SU-DHL-6 (cell line): ENCODE measurements around the gene ST6GALNAC2.
"Not testable (repeated sequence)": the region's sequence is repeated elsewhere in the genome, so short reads cannot be mapped to it uniquely, and the experiment has no call there.

Experiments
- H2AFZ ChIP-seq: fragments of 200-600 bp; sonication (generic); 2 replicates; pipeline ENCODE4 v1.6.1; 2014; ENCODE audit warnings: low read depth, mild to moderate bottlenecking, moderate library complexity, mixed read lengths, antibody characterized with exemption, low read length; ENCODE audit not compliant: severe bottlenecking
- H3F3A ChIP-seq: fragments of 200-600 bp; shearing (Covaris generic); 2 replicates; pipeline ENCODE4 v1.6.0; 2016; ENCODE audit warnings: antibody characterized with exemption, mild to moderate bottlenecking; ENCODE audit not compliant: insufficient read depth
- H3K27ac ChIP-seq: fragments of 200-600 bp; sonication (generic); 2 replicates; pipeline ENCODE4 v1.5.1; 2016; ENCODE audit warnings: low read depth, mild to moderate bottlenecking, low read length, moderate library complexity, mixed read lengths
- H3K27me3 ChIP-seq: fragments of 200-600 bp; sonication (generic), shearing (Covaris generic); 2 replicates; pipeline ENCODE4 v1.6.0; 2014; ENCODE audit warnings: mild to moderate bottlenecking, low read length
- H3K36me3 ChIP-seq: fragments of 200-600 bp; sonication (generic); 2 replicates; pipeline ENCODE4 v1.6.1; 2014; ENCODE audit warnings: mild to moderate bottlenecking, low read length, mixed read lengths
- H3K4me2 ChIP-seq: fragments of 300-600, 200-600 bp; shearing (Covaris generic), sonication (generic); 2 replicates; pipeline ENCODE4 v1.6.0; 2014; ENCODE audit warnings: low read length, low read depth, mild to moderate bottlenecking; ENCODE audit not compliant: poor library complexity, severe bottlenecking
- H3K4me3 ChIP-seq: fragments of 200-600 bp; sonication (generic); 2 replicates; pipeline ENCODE4 v1.5.1; 2014; ENCODE audit warnings: antibody characterized with exemption, low read length, mild to moderate bottlenecking, mixed read lengths; ENCODE audit not compliant: insufficient read depth, poor library complexity, severe bottlenecking
- H3K79me2 ChIP-seq: fragments of 200-600 bp; sonication (generic); 2 replicates; pipeline ENCODE4 v1.6.1; 2014; ENCODE audit warnings: mild to moderate bottlenecking, low read length, moderate library complexity; ENCODE audit not compliant: insufficient read depth
- H3K9ac ChIP-seq: fragments of 200-600 bp; sonication (generic); 2 replicates; pipeline ENCODE4 v1.7.0; 2014; ENCODE audit warnings: mild to moderate bottlenecking, low read length
- H3K9me2 ChIP-seq: fragments of 200-600 bp; sonication (generic); replicated peaks from 2 replicates; pipeline ENCODE4 v1.6.1; 2014; ENCODE audit warnings: low read length; ENCODE audit not compliant: insufficient read depth
- H3K9me3 ChIP-seq: fragments of 200-600 bp; sonication (generic); 2 replicates; pipeline ENCODE4 v1.6.1; 2014; ENCODE audit warnings: low read length, mixed read lengths; ENCODE audit not compliant: insufficient read depth
- H4K20me1 ChIP-seq: fragments of 200-600 bp; sonication (generic); 2 replicates; pipeline ENCODE4 v1.6.1; 2014; ENCODE audit warnings: low read depth, mild to moderate bottlenecking, antibody characterized with exemption, low read length, moderate library complexity, mixed read lengths
- EZH2phosphoT487 ChIP-seq: fragments of 200-600 bp; sonication (generic), shearing (Covaris generic); conservative IDR thresholded peaks from 2 replicates; pipeline ENCODE4 v1.6.1; 2018; ENCODE audit warnings: mild to moderate bottlenecking, antibody characterized with exemption, low read length, moderate library complexity, mixed read lengths
- TF ChIP-seq, protein P1 (sequence below): fragments of 200-600 bp; sonication (generic); IDR thresholded peaks from one replicate; pipeline ENCODE4 v1.5.1; 2017; ENCODE audit warnings: antibody characterized with exemption, mild to moderate bottlenecking, low read length, moderate library complexity; ENCODE audit not compliant: insufficient read depth, poor library complexity, severe bottlenecking

The ST6GALNAC2 gene

DNA sequence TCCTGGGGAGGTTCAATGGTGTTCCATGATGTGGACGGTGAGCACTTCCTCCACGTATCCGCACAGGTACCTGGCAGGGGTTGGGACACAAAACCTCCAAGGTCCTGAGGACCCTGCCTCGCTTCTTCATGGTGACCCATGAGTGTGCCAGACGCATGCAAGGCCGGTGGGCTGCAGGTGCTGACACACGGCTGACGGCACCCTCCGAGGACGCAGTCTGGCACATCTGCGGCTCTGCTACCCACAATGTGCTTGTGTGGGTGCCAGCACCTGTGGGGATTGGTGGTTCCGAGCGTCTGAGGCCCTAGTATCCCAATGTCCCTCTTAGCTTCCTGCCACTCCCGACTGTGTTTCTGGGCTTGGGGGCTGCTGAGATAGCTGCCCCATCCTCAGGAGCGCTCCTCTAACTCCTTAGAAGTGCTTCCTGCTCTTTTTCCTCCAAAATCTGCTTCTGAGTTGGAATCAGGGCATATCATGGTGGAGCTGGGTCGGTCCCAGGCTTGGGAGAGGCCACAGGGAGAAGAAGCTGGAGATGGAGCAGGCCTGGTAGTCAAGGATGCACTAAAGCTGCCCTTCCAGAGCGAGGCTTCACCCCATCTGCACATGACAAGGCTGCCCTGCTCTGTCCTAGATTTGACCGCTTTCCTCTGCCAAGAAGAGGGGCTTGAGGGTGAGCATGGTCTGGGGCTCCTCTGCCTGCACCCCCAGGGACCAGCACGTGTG is 49.7 kb downstream of the ST6GALNAC2 start:
- H3K27ac ChIP-seq, result no peak overlapping the region
- no peak overlapping the region for H3K4me3 ChIP-seq
- H3K79me2 ChIP-seq, result no peaks in the 10 kb centered on the region
- H3K9ac ChIP-seq, result no peak overlapping the region
- no peak overlapping the region for H2AFZ ChIP-seq
- H3K27me3 ChIP-seq, result no peaks in the 10 kb centered on the region
- H4K20me1 ChIP-seq, result no peaks in the 10 kb centered on the region
- no peaks in the 10 kb centered on the region for H3K9me3 ChIP-seq
- H3F3A ChIP-seq, result no peaks in the 10 kb centered on the region
- no peak overlapping the region for H3K4me2 ChIP-seq
- TF ChIP-seq, protein P1, sequence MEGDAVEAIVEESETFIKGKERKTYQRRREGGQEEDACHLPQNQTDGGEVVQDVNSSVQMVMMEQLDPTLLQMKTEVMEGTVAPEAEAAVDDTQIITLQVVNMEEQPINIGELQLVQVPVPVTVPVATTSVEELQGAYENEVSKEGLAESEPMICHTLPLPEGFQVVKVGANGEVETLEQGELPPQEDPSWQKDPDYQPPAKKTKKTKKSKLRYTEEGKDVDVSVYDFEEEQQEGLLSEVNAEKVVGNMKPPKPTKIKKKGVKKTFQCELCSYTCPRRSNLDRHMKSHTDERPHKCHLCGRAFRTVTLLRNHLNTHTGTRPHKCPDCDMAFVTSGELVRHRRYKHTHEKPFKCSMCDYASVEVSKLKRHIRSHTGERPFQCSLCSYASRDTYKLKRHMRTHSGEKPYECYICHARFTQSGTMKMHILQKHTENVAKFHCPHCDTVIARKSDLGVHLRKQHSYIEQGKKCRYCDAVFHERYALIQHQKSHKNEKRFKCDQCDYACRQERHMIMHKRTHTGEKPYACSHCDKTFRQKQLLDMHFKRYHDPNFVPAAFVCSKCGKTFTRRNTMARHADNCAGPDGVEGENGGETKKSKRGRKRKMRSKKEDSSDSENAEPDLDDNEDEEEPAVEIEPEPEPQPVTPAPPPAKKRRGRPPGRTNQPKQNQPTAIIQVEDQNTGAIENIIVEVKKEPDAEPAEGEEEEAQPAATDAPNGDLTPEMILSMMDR, result no peak
- no peak for TF ChIP-seq EZH2phosphoT487
- no peaks in the 10 kb centered on the region for H3K9me2 ChIP-seq
- no peaks in the 10 kb centered on the region for H3K36me3 ChIP-seq

DNA sequence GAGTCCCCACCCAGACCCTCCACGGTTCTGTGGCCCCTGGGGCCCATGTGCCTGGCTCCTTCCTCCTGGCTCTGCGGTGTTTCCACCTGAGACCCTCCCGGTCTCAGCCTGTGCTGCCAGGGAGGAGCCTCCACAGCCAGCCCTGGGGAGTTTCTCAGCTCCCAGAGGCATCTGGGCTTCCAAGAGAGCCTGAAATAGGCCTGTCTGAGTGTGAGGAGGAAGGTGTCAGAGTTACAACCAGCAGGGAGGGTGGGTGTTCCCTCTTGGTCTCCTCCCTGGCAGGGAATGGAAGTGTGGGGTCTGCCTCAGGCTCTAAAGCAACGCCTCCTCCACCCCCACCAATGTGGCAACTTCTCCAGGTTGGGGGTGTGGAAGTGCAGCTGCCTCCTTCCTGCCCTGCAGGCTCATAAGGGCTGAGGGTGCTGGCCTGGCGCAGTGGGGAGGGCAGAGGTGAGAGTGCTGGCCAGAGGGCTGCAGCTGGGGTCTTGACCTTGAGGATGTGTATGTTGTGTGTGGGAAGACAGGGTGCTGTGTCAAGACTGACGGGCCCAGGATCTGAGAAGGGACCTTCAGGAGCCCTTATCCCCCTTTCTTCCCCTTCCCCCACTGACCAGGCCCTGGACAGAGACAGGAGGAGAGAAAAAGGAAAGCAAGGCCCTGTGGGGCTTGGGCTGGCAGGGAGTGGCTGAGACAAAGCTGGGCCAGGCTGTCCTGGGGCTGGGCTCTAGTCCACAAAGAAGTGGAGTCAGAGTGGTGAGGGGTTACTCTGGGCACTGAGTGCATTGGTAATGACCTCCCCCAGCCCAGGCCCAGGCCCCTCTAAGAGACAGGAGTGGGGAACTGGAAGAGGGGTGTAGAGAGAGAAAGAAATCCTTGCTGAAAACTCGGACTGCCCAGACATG is 50.6 kb downstream of the ST6GALNAC2 start:
- Histone ChIP-seq H3F3A (no peaks in the 10 kb centered on the region), H3K4me3 (no peak overlapping the region), H3K9me3 (no peaks in the 10 kb centered on the region), H3K4me2 (no peak overlapping the region), H3K9ac (no peak overlapping the region), H3K27ac (no peak overlapping the region), H4K20me1 (no peaks in the 10 kb centered on the region), H3K36me3 (no peaks in the 10 kb centered on the region), H3K27me3 (no peaks in the 10 kb centered on the region), H2AFZ (no peak overlapping the region), H3K9me2 (no peaks in the 10 kb centered on the region), H3K79me2 (no peaks in the 10 kb centered on the region)
- TF ChIP-seq, protein P1, result no peak

DNA sequence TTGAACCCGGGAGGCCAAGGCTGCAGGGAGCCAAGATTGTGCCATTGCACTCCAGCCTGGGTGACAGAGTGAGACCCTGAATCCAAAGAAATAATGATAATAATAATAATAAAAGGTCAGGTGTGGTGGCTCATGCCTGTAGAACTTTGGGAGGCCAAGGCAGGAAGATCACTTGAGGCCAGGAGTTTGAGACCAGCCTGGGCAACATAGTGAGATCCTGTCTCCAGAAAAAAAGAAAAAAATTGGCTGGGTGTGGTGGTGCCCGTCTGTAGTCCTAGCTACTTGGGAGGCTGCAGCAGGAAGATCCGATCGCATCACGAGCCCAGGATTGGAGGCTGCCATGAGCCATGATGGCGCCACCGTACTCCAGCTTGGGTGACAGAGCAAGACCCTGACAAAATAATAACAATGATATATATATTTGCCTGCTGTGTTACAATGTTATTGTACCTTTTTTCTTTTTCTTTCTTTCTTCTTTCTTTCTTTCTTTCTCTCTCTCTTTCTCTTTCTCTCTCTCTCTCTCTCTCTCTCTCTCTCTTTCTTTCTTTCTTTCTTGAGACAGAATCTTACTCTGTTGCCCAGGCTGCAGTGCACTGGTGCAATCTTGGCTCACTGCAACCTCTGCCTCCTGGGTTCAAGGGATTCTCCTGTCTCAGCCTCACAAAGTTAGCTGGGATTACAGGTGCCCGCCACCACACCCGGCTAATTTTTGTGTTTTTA is 51.9 kb downstream of the ST6GALNAC2 start:
- H4K20me1 ChIP-seq, H3K4me2 ChIP-seq, H3K9me2 ChIP-seq, H3F3A ChIP-seq, H3K79me2 ChIP-seq, H3K4me3 ChIP-seq, H3K36me3 ChIP-seq, H3K27ac ChIP-seq, H3K9me3 ChIP-seq, H2AFZ ChIP-seq, H3K27me3 ChIP-seq, H3K9ac ChIP-seq: not testable (repeated sequence)
